ENCODE results near the gene CCDC138.

CCDC138 gene

GRCh38 chr2:108910541-108911396, 124.2 kb downstream of the CCDC138 start:
- TF ChIP-seq CTCF (IDR thresholded peaks at IDR 0.05; ENCODE audit: low read length, missing control alignments), result no peak
- H3K4me3 ChIP-seq (replicated peaks; ENCODE audit: low read depth, low read length), result no peak overlapping the region
- DNase-seq (ENCODE audit: low read depth), result no peak

GRCh38 chr2:108911401-108911800, 124.8 kb downstream of the CCDC138 start:
- no peak for TF ChIP-seq CTCF (IDR thresholded peaks at IDR 0.05; ENCODE audit: low read length, missing control alignments)
- DNase-seq (ENCODE audit: low read depth), result no peak
- H3K4me3 ChIP-seq (replicated peaks; ENCODE audit: low read depth, low read length), result no peak overlapping the region

GRCh38 chr2:108911807-108912628, 125.4 kb downstream of the CCDC138 start:
- TF ChIP-seq CTCF (IDR thresholded peaks at IDR 0.05; ENCODE audit: low read length, missing control alignments), result no peak
- DNase-seq (ENCODE audit: low read depth), result no peak
- H3K4me3 ChIP-seq (replicated peaks; ENCODE audit: low read depth, low read length), result no peak overlapping the region

- no peak overlapping the region for H3K4me3 ChIP-seq (replicated peaks; ENCODE audit: low read depth, low read length)
- DNase-seq (ENCODE audit: low read depth), result no peak
- no peak for TF ChIP-seq CTCF (IDR thresholded peaks at IDR 0.05; ENCODE audit: low read length, missing control alignments)
Measured at GRCh38 chr2:108912629-108912902, 126.0 kb downstream of the CCDC138 start.

GRCh38 chr2:108916122-108916795, 129.7 kb downstream of the CCDC138 start:
- no peak for DNase-seq (ENCODE audit: low read depth)
- TF ChIP-seq CTCF (IDR thresholded peaks at IDR 0.05; ENCODE audit: low read length, missing control alignments), result no peak
- no peak overlapping the region for H3K4me3 ChIP-seq (replicated peaks; ENCODE audit: low read depth, low read length)

GRCh38 chr2:108916796-108917421, 130.3 kb downstream of the CCDC138 start:
- no peak overlapping the region for H3K4me3 ChIP-seq (replicated peaks; ENCODE audit: low read depth, low read length)

More at GRCh38 chr2:108916796-108917421, 130.3 kb downstream of the CCDC138 start:
- peak; percentile 28 for DNase-seq (ENCODE audit: low read depth)
- no peak for TF ChIP-seq CTCF (IDR thresholded peaks at IDR 0.05; ENCODE audit: low read length, missing control alignments)

All from fibroblast of pulmonary artery (primary cell).